ENCODE results near the gene AK5. TPM values are rescaled to one million over a fixed set of nuclear protein-coding genes. Genes with fewer than 3 reads are reported as not detected.
"Not testable (repeated sequence)": the region's sequence is repeated elsewhere in the genome, so short reads cannot be mapped to it uniquely, and the experiment has no call there.

AK5 gene
- total RNA-seq, 3 donors from 2014 or later (not counting 1 experiment from before 2014, with no cell fraction given), result 9.4 to 29.8 (median 11.4) TPM

DNA sequence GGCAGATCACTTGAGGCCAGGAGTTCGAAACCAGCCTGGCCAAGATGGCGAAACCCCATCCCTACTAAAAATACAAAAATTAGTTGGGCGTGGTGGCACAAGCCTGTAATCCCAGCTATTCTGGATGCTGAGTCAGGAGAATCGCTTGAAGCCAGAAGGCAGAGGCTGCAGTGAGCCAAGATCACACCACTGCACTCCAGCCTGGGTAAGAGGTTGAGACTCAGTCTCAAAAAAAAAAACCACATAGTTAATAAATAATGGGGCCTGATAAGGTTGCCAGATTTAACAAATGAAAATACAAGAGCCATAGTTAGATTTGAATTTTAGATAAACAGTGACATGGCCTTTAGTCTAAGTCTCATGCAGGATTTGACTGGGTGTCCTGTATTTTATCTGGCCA, 225.0 kb downstream of the AK5 start:
- Mint-ChIP-seq H3K27me3 (ENCODE audit: low read depth in 2 of 2) (no peaks in the 10 kb centered on the region), H3K36me3 (no peaks in the 10 kb centered on the region), H3K4me1 (peaks cover 4% of the 10 kb centered on the region in 2 donors), H3K27ac (no peak overlapping the region), H3K4me3 (no peak overlapping the region), H3K9me3 (no peaks in the 10 kb centered on the region)
- no peaks in the 10 kb centered on the region for H3K4me1 ChIP-seq (ENCODE audit: control insufficient read depth, insufficient read depth, low read length)
- intact Hi-C loops (cut with micrococcal nuclease), result no loop called here
- TF ChIP-seq, protein P1, sequence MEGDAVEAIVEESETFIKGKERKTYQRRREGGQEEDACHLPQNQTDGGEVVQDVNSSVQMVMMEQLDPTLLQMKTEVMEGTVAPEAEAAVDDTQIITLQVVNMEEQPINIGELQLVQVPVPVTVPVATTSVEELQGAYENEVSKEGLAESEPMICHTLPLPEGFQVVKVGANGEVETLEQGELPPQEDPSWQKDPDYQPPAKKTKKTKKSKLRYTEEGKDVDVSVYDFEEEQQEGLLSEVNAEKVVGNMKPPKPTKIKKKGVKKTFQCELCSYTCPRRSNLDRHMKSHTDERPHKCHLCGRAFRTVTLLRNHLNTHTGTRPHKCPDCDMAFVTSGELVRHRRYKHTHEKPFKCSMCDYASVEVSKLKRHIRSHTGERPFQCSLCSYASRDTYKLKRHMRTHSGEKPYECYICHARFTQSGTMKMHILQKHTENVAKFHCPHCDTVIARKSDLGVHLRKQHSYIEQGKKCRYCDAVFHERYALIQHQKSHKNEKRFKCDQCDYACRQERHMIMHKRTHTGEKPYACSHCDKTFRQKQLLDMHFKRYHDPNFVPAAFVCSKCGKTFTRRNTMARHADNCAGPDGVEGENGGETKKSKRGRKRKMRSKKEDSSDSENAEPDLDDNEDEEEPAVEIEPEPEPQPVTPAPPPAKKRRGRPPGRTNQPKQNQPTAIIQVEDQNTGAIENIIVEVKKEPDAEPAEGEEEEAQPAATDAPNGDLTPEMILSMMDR (IDR thresholded peaks at IDR 0.05), result no peak
- H3K27me3 ChIP-seq (ENCODE audit: control insufficient read depth, insufficient read depth, low read length), result no peaks in the 10 kb centered on the region
- H3K4me3 ChIP-seq (ENCODE audit: low read length), result no peak overlapping the region
- DNase-seq, result no peak
- WGBS (ENCODE audit: insufficient coverage), result 83% methylated on average over 4 of the region's 4 CpGs
- no peak overlapping the region for H3K27ac ChIP-seq (ENCODE audit: low read length)
- H3K9me3 ChIP-seq (ENCODE audit: control insufficient read depth, insufficient read depth, low read length), result no peaks in the 10 kb centered on the region
- no peaks in the 10 kb centered on the region for H3K36me3 ChIP-seq (ENCODE audit: control insufficient read depth, insufficient read depth, low read length)
- no peak for ATAC-seq

DNA sequence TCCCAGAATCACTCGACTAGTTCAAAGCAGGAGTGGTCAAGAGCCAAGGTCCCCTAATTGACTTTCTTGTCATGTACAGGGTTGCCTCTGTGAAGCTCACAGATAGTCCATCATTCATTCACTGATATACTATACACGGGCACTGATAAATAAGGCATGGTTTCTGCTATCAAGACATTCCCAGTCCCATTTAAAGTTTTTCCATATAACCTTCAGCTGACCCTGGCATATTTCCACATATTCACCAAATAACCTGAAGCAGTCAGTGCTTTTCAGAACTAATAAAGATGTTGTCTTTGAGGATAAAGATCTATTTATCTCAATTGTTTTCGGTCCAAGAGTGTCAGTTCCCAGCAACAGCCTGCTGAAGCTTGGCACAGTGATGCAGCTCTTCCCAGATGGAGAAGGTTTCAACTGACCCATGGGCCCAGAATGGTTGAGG, 227.3 kb downstream of the AK5 start:
- no peaks in the 10 kb centered on the region for H3K27me3 Mint-ChIP-seq (ENCODE audit: low read depth in 2 of 2)
- no peak overlapping the region for H3K27ac Mint-ChIP-seq
- H3K27me3 ChIP-seq (ENCODE audit: control insufficient read depth, insufficient read depth, low read length), result no peaks in the 10 kb centered on the region
- no peaks in the 10 kb centered on the region for H3K36me3 Mint-ChIP-seq
- H3K9me3 Mint-ChIP-seq, result no peaks in the 10 kb centered on the region
- ATAC-seq (no peak), DNase-seq (no peak)
- no peaks in the 10 kb centered on the region for H3K36me3 ChIP-seq (ENCODE audit: control insufficient read depth, insufficient read depth, low read length)
- intact Hi-C loops (cut with micrococcal nuclease), result no loop called here
- H3K4me1 ChIP-seq (ENCODE audit: control insufficient read depth, insufficient read depth, low read length), result no peaks in the 10 kb centered on the region
- WGBS (ENCODE audit: insufficient coverage), result 87% methylated on average over 3 of the region's 3 CpGs
- H3K27ac ChIP-seq (ENCODE audit: low read length), result no peak overlapping the region
- H3K4me3 ChIP-seq (ENCODE audit: low read length), result no peak overlapping the region
- peaks cover 4% of the 10 kb centered on the region in 2 donors for H3K4me1 Mint-ChIP-seq
- TF ChIP-seq, protein P1 (IDR thresholded peaks at IDR 0.05), result no peak
- no peaks in the 10 kb centered on the region for H3K9me3 ChIP-seq (ENCODE audit: control insufficient read depth, insufficient read depth, low read length)
- H3K4me3 Mint-ChIP-seq, result no peak overlapping the region

GRCh38 chr1:77509898-77510297, 228.1 kb downstream of the AK5 start:
- no peaks in the 10 kb centered on the region for H3K36me3 ChIP-seq (ENCODE audit: control insufficient read depth, insufficient read depth, low read length)
- intact Hi-C loops (cut with micrococcal nuclease), result no loop called here
- H3K4me1 ChIP-seq (ENCODE audit: control insufficient read depth, insufficient read depth, low read length), result no peaks in the 10 kb centered on the region
- Mint-ChIP-seq H3K36me3 (no peaks in the 10 kb centered on the region), H3K9me3 (no peaks in the 10 kb centered on the region), H3K27me3 (ENCODE audit: low read depth in 2 of 2) (no peaks in the 10 kb centered on the region), H3K4me3 (no peak overlapping the region), H3K27ac (no peak overlapping the region), H3K4me1 (peaks cover 4% of the 10 kb centered on the region in 2 donors)
- WGBS (ENCODE audit: insufficient coverage), result 98% methylated on average over 2 of the region's 2 CpGs
- H3K27me3 ChIP-seq (ENCODE audit: control insufficient read depth, insufficient read depth, low read length), result no peaks in the 10 kb centered on the region
- no peaks in the 10 kb centered on the region for H3K9me3 ChIP-seq (ENCODE audit: control insufficient read depth, insufficient read depth, low read length)
- TF ChIP-seq, protein P1 (IDR thresholded peaks at IDR 0.05), result no peak
- H3K27ac ChIP-seq (ENCODE audit: low read length), result no peak overlapping the region
- DNase-seq (no peak), ATAC-seq (no peak)
- H3K4me3 ChIP-seq (ENCODE audit: low read length), result no peak overlapping the region

DNA sequence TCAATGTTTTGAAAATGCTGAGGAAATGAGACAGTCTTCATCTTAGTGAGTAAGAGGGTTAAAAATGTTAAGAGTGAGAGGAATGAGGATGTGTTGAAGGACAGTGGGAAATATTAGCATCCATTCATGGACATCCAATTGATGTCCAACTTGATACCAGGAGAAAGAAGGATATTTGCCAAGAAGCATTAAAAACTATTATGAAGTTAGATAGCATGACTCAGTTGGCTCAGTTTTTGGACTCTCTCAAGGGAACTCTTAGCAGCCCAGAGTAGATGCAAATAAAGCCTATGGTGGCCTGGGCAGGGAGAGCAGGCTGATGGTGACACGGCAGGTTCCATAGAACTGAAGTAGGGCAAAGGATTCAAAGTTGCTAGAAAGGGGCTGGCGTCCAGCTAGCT, 229.6 kb downstream of the AK5 start:
- no peak overlapping the region for H3K4me3 Mint-ChIP-seq
- peaks cover 8 to 12% of the 10 kb centered on the region in 2 donors for H3K4me1 Mint-ChIP-seq
- H3K27ac Mint-ChIP-seq, result no peak overlapping the region
- Histone ChIP-seq H3K4me1 (ENCODE audit: control insufficient read depth, insufficient read depth, low read length) (no peaks in the 10 kb centered on the region), H3K4me3 (ENCODE audit: low read length) (no peak overlapping the region), H3K27ac (ENCODE audit: low read length) (no peak overlapping the region), H3K27me3 (ENCODE audit: control insufficient read depth, insufficient read depth, low read length) (no peaks in the 10 kb centered on the region), H3K36me3 (ENCODE audit: control insufficient read depth, insufficient read depth, low read length) (no peaks in the 10 kb centered on the region), H3K9me3 (ENCODE audit: control insufficient read depth, insufficient read depth, low read length) (no peaks in the 10 kb centered on the region)
- TF ChIP-seq, protein P1 (IDR thresholded peaks at IDR 0.05), result no peak
- DNase-seq (no peak), ATAC-seq (no peak)
- H3K36me3 Mint-ChIP-seq, result no peaks in the 10 kb centered on the region
- no peaks in the 10 kb centered on the region for H3K9me3 Mint-ChIP-seq
- WGBS (ENCODE audit: insufficient coverage), result 93% methylated on average over 2 of the region's 2 CpGs
- no peaks in the 10 kb centered on the region for H3K27me3 Mint-ChIP-seq (ENCODE audit: low read depth in 2 of 2)
- intact Hi-C loops (cut with micrococcal nuclease), result no loop called here

GRCh38 chr1:77512650-77513049, 230.8 kb downstream of the AK5 start:
- H3K27me3 ChIP-seq (ENCODE audit: control insufficient read depth, insufficient read depth, low read length); intact Hi-C loops (cut with micrococcal nuclease); H3K27ac Mint-ChIP-seq; H3K36me3 Mint-ChIP-seq; H3K4me3 Mint-ChIP-seq; H3K9me3 ChIP-seq (ENCODE audit: control insufficient read depth, insufficient read depth, low read length); ATAC-seq; H3K27me3 Mint-ChIP-seq (ENCODE audit: low read depth in 2 of 2); H3K4me3 ChIP-seq (ENCODE audit: low read length); H3K9me3 Mint-ChIP-seq; DNase-seq; H3K27ac ChIP-seq (ENCODE audit: low read length); H3K4me1 ChIP-seq (ENCODE audit: control insufficient read depth, insufficient read depth, low read length); H3K36me3 ChIP-seq (ENCODE audit: control insufficient read depth, insufficient read depth, low read length): not testable (repeated sequence)
- H3K4me1 Mint-ChIP-seq, result peaks cover 8 to 12% of the 10 kb centered on the region in 2 donors
- WGBS (ENCODE audit: insufficient coverage), result 100% methylated on average over 1 of the region's 3 CpGs
